K562 (cell line): Measurements from ENCODE around the gene C1orf198. TPM values are rescaled to one million over a fixed set of nuclear protein-coding genes. Genes with fewer than 3 reads are reported as not detected.

Experiments used
- ATAC-seq: fragments of 200-7000 bp; cut with Tn5 transposase; 3 replicates; pipeline ENCODE4 v1.9.1; 2020; ENCODE audit warnings: moderate library complexity
- BruUV-seq: library from RNA; stranded (reverse); fragments of 400-500 nt; replicated peaks from 2 replicates; lab custom pipeline; 2021; lab: Mats Ljungman, UMichigan
- CTCF ChIA-PET: fragments of 300-600 bp; formaldehyde crosslinking; extraction: SDS; loops from one replicate; lab custom pipeline; 2021; ENCODE audit warnings: low intra/inter-chr PET ratio; lab: Yijun Ruan, JAX
- POLR2A ChIA-PET: fragments of 300-600, 350-650 bp; sonication (Branson Sonifier 250); formaldehyde crosslinking; extraction: SDS; loops from one replicate; lab custom pipeline; 2021; ENCODE audit warnings: antibody characterized with exemption, inconsistent platforms; lab: Yijun Ruan, JAX
- DNase-seq, 4 experiments: peaks; one replicate each; pipeline versions ENCODE4 v3.0.0 to v3.0.0-alpha.2; 2011 to 2018; ENCODE audit warnings: low spot score in 3 of 4, mixed read lengths in 3 of 4; ENCODE audit errors: extremely low read depth in 1 of 4
- FAIRE-seq: peaks from 2 replicates; lab custom pipeline; 2011; peaks lifted over from hg19 to GRCh38; lab: Jason Lieb, UNC
- H2AFZ ChIP-seq: 2 replicates; pipeline ENCODE4 v1.6.0; 2011; ENCODE audit warnings: low read depth, low read length, control low read depth, inconsistent platforms
- H3K27ac ChIP-seq: fragments of 200-600 bp; 3 replicates; pipeline ENCODE4 v1.8.0; 2011; ENCODE audit warnings: low read depth, mild to moderate bottlenecking, control low read depth, inconsistent platforms, low read length, moderate library complexity, mixed read lengths; ENCODE audit errors: extremely low read depth
- H3K27me3 ChIP-seq, 2 experiments: fragments of 300-600 bp in 1 of 2; 2 replicates in 1 of 2; 3 replicates in 1 of 2; pipeline versions ENCODE4 v1.6.0 to v1.8.0; 2011; ENCODE audit warnings: inconsistent platforms in 2 of 2, low read length in 2 of 2, mild to moderate bottlenecking in 1 of 2, mixed read lengths in 1 of 2, moderate library complexity in 1 of 2; ENCODE audit not compliant: control insufficient read depth in 2 of 2, insufficient read depth in 2 of 2
- H3K36me3 ChIP-seq: fragments of 300-600 bp; 3 replicates; pipeline ENCODE4 v1.8.0; 2011; ENCODE audit warnings: mild to moderate bottlenecking, low read length, inconsistent platforms; ENCODE audit not compliant: control insufficient read depth, insufficient read depth
- H3K4me1 ChIP-seq, 2 experiments: fragments of 200-600 bp in 1 of 2; replicated peaks in 1 of 2; 2 replicates in 1 of 2; 3 replicates in 1 of 2; pipeline versions ENCODE4 v1.5.1 to v1.8.0; 2011; ENCODE audit warnings: inconsistent platforms in 2 of 2, low read length in 2 of 2, mild to moderate bottlenecking in 1 of 2, mixed read lengths in 1 of 2, moderate library complexity in 1 of 2; ENCODE audit not compliant: control insufficient read depth in 2 of 2, insufficient read depth in 2 of 2
- H3K4me2 ChIP-seq: 2 replicates; pipeline ENCODE4 v1.6.1; 2011; ENCODE audit warnings: low read length, control low read depth, inconsistent platforms, mixed read lengths; ENCODE audit not compliant: insufficient read depth
- H3K4me3 ChIP-seq: fragments of 200-600 bp; sonication (generic), shearing (Covaris generic); 2 replicates; pipeline ENCODE4 v1.5.1; 2016; ENCODE audit warnings: control low read depth, inconsistent platforms
- H3K79me2 ChIP-seq: fragments of 200-600 bp; 3 replicates; pipeline ENCODE4 v1.8.0; 2011; ENCODE audit warnings: low read length, inconsistent platforms; ENCODE audit not compliant: control insufficient read depth, insufficient read depth
- H3K9ac ChIP-seq, 2 experiments: 2 replicates each; pipeline versions ENCODE4 v1.6.0 to v1.6.1; 2011; ENCODE audit warnings: low read depth in 2 of 2, low read length in 2 of 2, control low read depth in 1 of 2, inconsistent platforms in 1 of 2, mild to moderate bottlenecking in 1 of 2, mixed read lengths in 1 of 2; ENCODE audit not compliant: insufficient read depth in 1 of 2
- H3K9me1 ChIP-seq: one replicate; pipeline ENCODE4 v1.6.0; 2011; ENCODE audit warnings: inconsistent platforms, mild to moderate bottlenecking, low read length, moderate library complexity; ENCODE audit not compliant: control insufficient read depth, insufficient read depth
- H3K9me3 ChIP-seq: replicated peaks from 2 replicates; pipeline ENCODE4 v1.5.1; 2011; ENCODE audit warnings: low read depth, low read length, inconsistent platforms; ENCODE audit not compliant: control insufficient read depth, insufficient read depth
- H4K20me1 ChIP-seq: replicated peaks from 2 replicates; pipeline ENCODE4 v1.6.1; 2011; ENCODE audit warnings: low read length, inconsistent platforms, mixed read lengths; ENCODE audit not compliant: control insufficient read depth, insufficient read depth
- MYNN ChIP-seq, 2 experiments: sonication (generic); formaldehyde crosslinking in 1 of 2; IDR thresholded peaks; 2 replicates each; pipeline versions ENCODE4 v1.5.0 to v1.6.1; 2016 to 2020; ENCODE audit warnings: antibody characterized with exemption in 1 of 2, missing genetic modification reagents in 1 of 2
- NFYB ChIP-seq: IDR thresholded peaks from 2 replicates; pipeline ENCODE4 v1.6.1; 2011; ENCODE audit warnings: mild to moderate bottlenecking, moderate library complexity; ENCODE audit not compliant: insufficient read length; ENCODE audit errors: extremely low read depth
- PYGO2 ChIP-seq: fragments of 450-650 bp; IDR thresholded peaks from 2 replicates; pipeline ENCODE4 v1.6.1; 2016; ENCODE audit warnings: mild to moderate bottlenecking, missing genetic modification characterization, moderate library complexity, missing compliant biosample characterization
- SMAD4 ChIP-seq: fragments of 250-450 bp; sonication (Bioruptor Pico); conservative IDR thresholded peaks from 2 replicates; pipeline ENCODE4 v1.8.0; 2021; ENCODE audit warnings: inconsistent platforms, mild to moderate bottlenecking, moderate library complexity
- TGIF2 ChIP-seq: sonication (generic); formaldehyde crosslinking; IDR thresholded peaks from 2 replicates; pipeline ENCODE4 v1.8.1; 2022; ENCODE audit warnings: mild to moderate bottlenecking, missing genetic modification reagents, moderate library complexity
- ZBED1 ChIP-seq: IDR thresholded peaks from 2 replicates; pipeline ENCODE4 v1.6.1; 2014
- ZKSCAN1 ChIP-seq: fragments of 150-350 bp; IDR thresholded peaks from 2 replicates; pipeline ENCODE4 v1.6.1; 2016; ENCODE audit warnings: low read depth, low read length
- ZNF316 ChIP-seq: fragments of 450-650 bp; IDR thresholded peaks from 2 replicates; pipeline ENCODE4 v1.6.1; 2016
- ZNF79 ChIP-seq: fragments of 250-450 bp; sonication (Bioruptor Pico); IDR thresholded peaks from 2 replicates; pipeline ENCODE4 v1.4.0; 2020; ENCODE audit warnings: low read depth, mild to moderate bottlenecking, moderate library complexity
- ZSCAN29 ChIP-seq: fragments of 450-650 bp; IDR thresholded peaks from 2 replicates; pipeline ENCODE4 v1.6.1; 2017
- WGBS: fragments of 100-300 bp; shearing (Covaris generic); methylation state at CpG from one replicate; pipeline ENCODE4 v1.1.6; 2016; ENCODE audit warnings: low coverage, mixed read lengths; ENCODE audit not compliant: insufficient coverage; ENCODE audit errors: missing lambda C conversion rate; 5-methylcytosine and 5-hydroxymethylcytosine counted together
- in situ Hi-C: fragments of 300-500 bp; cut with MboI; formaldehyde crosslinking; loops from 4 replicates; pipeline ENCODE4 v1.15.0; 2018; ENCODE audit warnings: inconsistent platforms, mixed read lengths
- intact Hi-C: fragments of 100-400 bp; cut with micrococcal nuclease; formaldehyde crosslinking; loops from 2 replicates; pipeline ENCODE4 v1.14.2; 2022
- polyA plus RNA-seq, 8 experiments: library from polyadenylated mRNA; depleted of rRNA in 4 of 8; stranded (reverse) in 5 of 8; unstranded in 3 of 8; fragments of >200 nt; fragmentation: Nextera tagmentation in 2 of 8; fragmentation: Illumina TruSeq in 1 of 8; extraction: Ambion mirVana in 2 of 8; extraction: Trizol in 1 of 8; gene quantifications; 2 replicates each; pipeline versions ENCODE4 v1.2.1 to v1.2.3, GENCODE V29; 2011 to 2014; ENCODE audit warnings: inconsistent platforms in 1 of 8, missing spikeins in 1 of 8
- total RNA-seq, 7 experiments: library from RNA; depleted of rRNA in 6 of 7; stranded (reverse); fragments of >200 nt in 6 of 7; fragmentation: Illumina TruSeq in 2 of 7; extraction: Trizol in 2 of 7; gene quantifications; 2 replicates each; pipeline versions ENCODE4 v1.2.1 to v1.2.3, GENCODE V29; 2011 to 2021; ENCODE audit warnings: low replicate concordance in 1 of 7

Gene C1orf198
- total and polyA plus RNA-seq, 9 of the 15 experiments (the other 6 are each of a cell fraction or from before 2014, with no cell fraction given) = 2.0 to 15.1 (median 10.4) TPM

- POLR2A ChIA-PET = no interaction called here
- peaks cover 17 to 64% of the 10 kb centered on the region in 2 experiments for H3K27me3 ChIP-seq
- no peaks in the 10 kb centered on the region for H3K36me3 ChIP-seq
- DNase-seq (no peak), FAIRE-seq (no peak), ATAC-seq (no peak)
- 1% methylated on average over 5 of the region's 5 CpGs for WGBS
- no peaks in the 10 kb centered on the region for H3K9me3 ChIP-seq
- H3K9ac ChIP-seq = no peak overlapping the region
- no peaks in the 10 kb centered on the region for H3K9me1 ChIP-seq
- H3K79me2 ChIP-seq = no peaks in the 10 kb centered on the region
- no peak overlapping the region for H3K27ac ChIP-seq
- BruUV-seq = no TSS peak
- intact Hi-C loops = loop anchor here (1.0 to 10.0 kb wide), 8 partner anchors 119 to 804 kb away; partner anchors contain the start of genes ARV1 and TTC13
- no peak overlapping the region for H3K4me2 ChIP-seq
- in situ Hi-C loops = no loop called here
- H2AFZ ChIP-seq = no peak overlapping the region
- no peaks in the 10 kb centered on the region for H3K4me1 ChIP-seq
- no peaks in the 10 kb centered on the region; the same call in 1 of the 2 replicates for H4K20me1 ChIP-seq
- CTCF ChIA-PET = interaction anchor here (0.7 to 1.7 kb wide), 4 partner anchors 120 to 805 kb away, joined by 3 to 19 read pairs (median 10); no protein-coding TSS in a partner anchor
- no peak for TF ChIP-seq ZKSCAN1
- TF ChIP-seq ZSCAN29 = no peak
- TF ChIP-seq SMAD4 (CRISPR knock-in tag) = no peak
- no peak for TF ChIP-seq ZNF316
- TF ChIP-seq ZNF79 (CRISPR knock-in tag) = no peak
- TF ChIP-seq ZBED1 = no peak
- no peak for TF ChIP-seq MYNN (IDR thresholded peaks at IDR 0.05)
- TF ChIP-seq MYNN (CRISPR knock-in tag; IDR thresholded peaks at IDR 0.05) = no peak
- TF ChIP-seq PYGO2 = no peak
- TF ChIP-seq NFYB = no peak
- TF ChIP-seq TGIF2 (CRISPR knock-in tag) = no peak
- no peak overlapping the region for H3K4me3 ChIP-seq
These were observed 69.8 kb downstream of the C1orf198 start for GRCh38 chr1:230798491-230798890.
